Measurements from ENCODE around the gene ELF5. TPM values are rescaled to one million over a fixed set of nuclear protein-coding genes. Genes with fewer than 3 reads are reported as not detected.

The ELF5 gene
- total and polyA plus RNA-seq, 2 of the 8 experiments (the other 6 are each of a cell fraction or from before 2014, with no cell fraction given) = not detected

DNA sequence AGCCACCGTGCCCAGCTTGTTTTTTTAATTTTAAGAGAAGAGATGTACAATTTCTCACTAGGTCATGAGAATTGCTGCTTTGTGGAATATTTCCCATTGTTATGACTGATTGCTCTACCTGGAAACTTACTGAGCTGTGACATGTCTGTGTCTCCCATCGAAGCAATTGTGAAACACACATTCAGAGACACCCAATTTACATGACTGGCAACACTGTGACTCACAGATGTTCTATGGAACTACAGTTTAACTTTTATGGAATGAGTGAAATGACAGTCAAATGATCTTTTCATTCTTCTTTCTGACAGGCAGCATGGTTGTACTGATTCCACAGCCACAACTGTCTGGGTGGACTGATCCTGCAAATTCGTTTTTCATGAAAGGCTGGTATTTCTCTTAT is 32.3 kb downstream of the ELF5 start (continued):
- no peak for TF ChIP-seq BRCA1 (IDR thresholded peaks at IDR 0.05; ENCODE audit: low read depth, low read length)
- TF ChIP-seq TAF1 (IDR thresholded peaks at IDR 0.05; ENCODE audit: low read depth, low read length) = no peak

All from H1 (cell line).